CD4-positive, alpha-beta T cell treated with Interleukin-4 for 4 hours (primary cell): ENCODE results near the gene DUSP23.

ENCODE experiments used
- DNase-seq: peaks from one replicate; pipeline ENCODE4 v3.0.0-alpha.2; 2020

DUSP23 gene

DNA sequence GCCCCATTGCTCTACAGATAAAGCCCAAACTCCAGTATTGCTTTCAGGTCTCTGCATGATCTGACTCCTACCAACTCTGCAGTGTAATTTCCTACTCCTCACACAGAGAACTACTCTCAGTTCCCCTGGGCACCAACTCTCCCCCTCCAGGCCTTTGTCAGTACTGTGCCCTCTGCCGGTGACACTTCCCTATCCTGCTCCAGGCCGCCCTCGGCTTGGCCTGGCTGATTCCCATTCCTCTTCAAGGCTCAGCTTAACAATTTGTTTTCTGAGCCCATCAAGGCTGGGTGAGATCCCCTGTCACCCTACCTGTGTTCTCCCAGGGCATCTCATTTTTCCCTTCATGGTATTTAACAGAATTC is 48.5 kb downstream of the DUSP23 start:
- DNase-seq = peak; percentile 13

GRCh38 chr1:159829822-159830465 is 49.2 kb downstream of the DUSP23 start:
- DNase-seq = no peak

GRCh38 chr1:159830722-159831121 is 50.0 kb downstream of the DUSP23 start:
- no peak for DNase-seq

GRCh38 chr1:159831412-159832141 is 50.8 kb downstream of the DUSP23 start:
- DNase-seq = no peak
